ENCODE results near the gene TRAPPC13.
"Not testable (repeated sequence)": the region's sequence is repeated elsewhere in the genome, so short reads cannot be mapped to it uniquely, and the experiment has no call there.

TRAPPC13 gene, protein sequence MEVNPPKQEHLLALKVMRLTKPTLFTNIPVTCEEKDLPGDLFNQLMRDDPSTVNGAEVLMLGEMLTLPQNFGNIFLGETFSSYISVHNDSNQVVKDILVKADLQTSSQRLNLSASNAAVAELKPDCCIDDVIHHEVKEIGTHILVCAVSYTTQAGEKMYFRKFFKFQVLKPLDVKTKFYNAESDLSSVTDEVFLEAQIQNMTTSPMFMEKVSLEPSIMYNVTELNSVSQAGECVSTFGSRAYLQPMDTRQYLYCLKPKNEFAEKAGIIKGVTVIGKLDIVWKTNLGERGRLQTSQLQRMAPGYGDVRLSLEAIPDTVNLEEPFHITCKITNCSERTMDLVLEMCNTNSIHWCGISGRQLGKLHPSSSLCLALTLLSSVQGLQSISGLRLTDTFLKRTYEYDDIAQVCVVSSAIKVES

DNA sequence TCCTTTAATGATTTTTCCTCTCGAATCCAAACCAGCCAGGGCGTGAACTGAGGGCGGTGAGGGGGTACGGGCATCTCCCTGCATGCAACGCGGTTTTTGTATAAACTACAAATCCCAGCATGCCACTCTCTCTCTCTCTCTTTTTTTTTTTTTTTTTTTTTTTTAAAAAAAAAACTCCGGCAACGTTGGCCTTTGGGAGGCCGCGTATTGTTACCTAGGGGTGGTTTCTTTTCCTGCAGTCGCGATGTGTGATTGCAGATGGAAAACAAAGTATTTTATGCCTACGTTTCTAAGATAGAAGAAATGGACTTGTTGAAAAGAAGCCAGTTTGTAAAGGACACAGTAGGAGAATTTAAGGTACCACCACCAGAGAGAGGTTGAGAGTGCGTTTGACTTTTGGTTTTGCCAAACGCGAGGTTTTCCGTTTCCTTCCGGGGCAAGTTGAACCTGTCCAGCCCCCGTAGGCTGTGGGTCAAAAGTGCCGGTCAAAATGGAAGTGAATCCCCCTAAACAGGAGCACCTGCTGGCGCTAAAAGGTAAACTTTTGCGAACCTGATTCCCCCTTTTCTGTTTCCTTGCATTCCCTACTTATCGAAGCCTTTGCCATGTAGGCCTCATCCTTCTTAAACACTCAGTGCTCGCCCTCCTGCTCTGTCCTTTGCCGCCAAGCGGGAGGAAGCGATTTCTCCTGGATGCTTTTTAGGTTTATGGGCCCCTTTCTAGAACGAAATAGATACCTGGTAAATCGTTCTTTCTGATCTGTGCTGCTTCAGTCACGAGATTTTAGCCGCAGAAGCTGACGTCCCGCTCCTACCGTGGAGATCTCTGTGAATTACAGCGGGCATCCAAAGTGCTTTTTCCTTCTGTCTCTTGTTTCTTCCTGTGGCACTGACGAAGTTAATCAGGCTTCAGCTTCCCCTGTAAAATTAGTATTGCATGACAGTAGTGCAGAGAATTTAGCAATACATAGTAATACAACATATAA lies at the start of gene TRAPPC13, which contains the start of gene SHLD3:
Gene TRAPPC13 (plus strand): TSS at position 457 of the 985 bp plus-strand sequence. CDS start 34 bp downstream, at position 491.
Gene SHLD3 (plus strand): TSS at position 457 of the 985 bp plus-strand sequence. CDS start 4,561 bp downstream, outside the sequence.
- Histone ChIP-seq H3K9me2 (replicated peaks; ENCODE audit: control insufficient read depth, low read length) (no peaks in the 10 kb centered on the region), H3K4me2 (ENCODE audit: low read length) (peak within 1 kb of the TSS; percentile 86), H3F3A (ENCODE audit: control insufficient read depth, insufficient read depth) (no peaks in the 10 kb centered on the region), H3K79me2 (ENCODE audit: control insufficient read depth, low read length) (peaks cover 80% of the 10 kb centered on the region), H4K20me1 (ENCODE audit: control insufficient read depth, insufficient read depth, low read depth, low read length) (no peaks in the 10 kb centered on the region), H3K4me1 (ENCODE audit: control insufficient read depth, low read length) (peaks cover 22% of the 10 kb centered on the region), H3K27ac (ENCODE audit: low read depth, low read length) (peak within 1 kb of the TSS; percentile 73), H3K4me3 (ENCODE audit: low read length) (peak within 1 kb of the TSS; percentile 87), H3K36me3 (ENCODE audit: control insufficient read depth, low read length) (peaks cover 5% of the 10 kb centered on the region), H3K9me3 (ENCODE audit: control insufficient read depth, insufficient read depth, low read length) (no peaks in the 10 kb centered on the region), H3K27me3 (ENCODE audit: control insufficient read depth, low read length) (no peaks in the 10 kb centered on the region)
- TF ChIP-seq, protein P1, sequence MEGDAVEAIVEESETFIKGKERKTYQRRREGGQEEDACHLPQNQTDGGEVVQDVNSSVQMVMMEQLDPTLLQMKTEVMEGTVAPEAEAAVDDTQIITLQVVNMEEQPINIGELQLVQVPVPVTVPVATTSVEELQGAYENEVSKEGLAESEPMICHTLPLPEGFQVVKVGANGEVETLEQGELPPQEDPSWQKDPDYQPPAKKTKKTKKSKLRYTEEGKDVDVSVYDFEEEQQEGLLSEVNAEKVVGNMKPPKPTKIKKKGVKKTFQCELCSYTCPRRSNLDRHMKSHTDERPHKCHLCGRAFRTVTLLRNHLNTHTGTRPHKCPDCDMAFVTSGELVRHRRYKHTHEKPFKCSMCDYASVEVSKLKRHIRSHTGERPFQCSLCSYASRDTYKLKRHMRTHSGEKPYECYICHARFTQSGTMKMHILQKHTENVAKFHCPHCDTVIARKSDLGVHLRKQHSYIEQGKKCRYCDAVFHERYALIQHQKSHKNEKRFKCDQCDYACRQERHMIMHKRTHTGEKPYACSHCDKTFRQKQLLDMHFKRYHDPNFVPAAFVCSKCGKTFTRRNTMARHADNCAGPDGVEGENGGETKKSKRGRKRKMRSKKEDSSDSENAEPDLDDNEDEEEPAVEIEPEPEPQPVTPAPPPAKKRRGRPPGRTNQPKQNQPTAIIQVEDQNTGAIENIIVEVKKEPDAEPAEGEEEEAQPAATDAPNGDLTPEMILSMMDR (IDR thresholded peaks at IDR 0.05; ENCODE audit: low read depth, low read length, poor library complexity, severe bottlenecking), result no peak
- TF ChIP-seq EZH2phosphoT487 (IDR thresholded peaks at IDR 0.05; ENCODE audit: borderline replicate concordance, low read length), result no peak

DNA sequence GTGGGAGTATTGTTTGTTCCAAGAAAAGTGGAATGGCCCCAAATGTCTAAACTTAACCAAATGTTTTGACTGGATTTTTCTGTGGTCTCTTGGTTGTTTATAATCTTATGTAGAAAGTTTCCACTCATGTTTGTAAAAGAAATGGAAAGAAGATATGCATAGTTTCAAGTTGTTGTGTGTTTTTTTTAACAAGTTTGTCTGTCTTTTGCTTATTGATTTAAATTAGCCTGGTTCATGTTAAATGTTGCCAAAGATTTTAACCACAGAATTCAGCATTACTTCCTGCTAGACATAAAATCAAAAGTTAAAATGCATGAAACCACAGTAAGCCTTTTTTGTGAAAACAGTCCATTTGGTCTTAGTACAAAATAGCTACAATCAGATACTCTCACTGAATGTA lies 47.7 kb upstream of the TRAPPC13 start:
- Histone ChIP-seq H4K20me1 (ENCODE audit: control insufficient read depth, insufficient read depth, low read depth, low read length) (no peaks in the 10 kb centered on the region), H3K4me1 (ENCODE audit: control insufficient read depth, low read length) (no peaks in the 10 kb centered on the region), H3K4me2 (ENCODE audit: low read length) (no peak overlapping the region), H3K9me3 (ENCODE audit: control insufficient read depth, insufficient read depth, low read length) (no peaks in the 10 kb centered on the region), H3F3A (ENCODE audit: control insufficient read depth, insufficient read depth) (no peaks in the 10 kb centered on the region), H3K27me3 (ENCODE audit: control insufficient read depth, low read length) (no peaks in the 10 kb centered on the region), H3K79me2 (ENCODE audit: control insufficient read depth, low read length) (peaks cover 9% of the 10 kb centered on the region; the same call in 1 of the 2 replicates), H3K9me2 (replicated peaks; ENCODE audit: control insufficient read depth, low read length) (no peaks in the 10 kb centered on the region), H3K4me3 (ENCODE audit: low read length) (no peak overlapping the region), H3K27ac (ENCODE audit: low read depth, low read length) (no peak overlapping the region), H3K36me3 (ENCODE audit: control insufficient read depth, low read length) (peaks cover 76% of the 10 kb centered on the region)
- TF ChIP-seq, protein P1 (IDR thresholded peaks at IDR 0.05; ENCODE audit: low read depth, low read length, poor library complexity, severe bottlenecking), result no peak
- TF ChIP-seq EZH2phosphoT487 (IDR thresholded peaks at IDR 0.05; ENCODE audit: borderline replicate concordance, low read length), result no peak

DNA sequence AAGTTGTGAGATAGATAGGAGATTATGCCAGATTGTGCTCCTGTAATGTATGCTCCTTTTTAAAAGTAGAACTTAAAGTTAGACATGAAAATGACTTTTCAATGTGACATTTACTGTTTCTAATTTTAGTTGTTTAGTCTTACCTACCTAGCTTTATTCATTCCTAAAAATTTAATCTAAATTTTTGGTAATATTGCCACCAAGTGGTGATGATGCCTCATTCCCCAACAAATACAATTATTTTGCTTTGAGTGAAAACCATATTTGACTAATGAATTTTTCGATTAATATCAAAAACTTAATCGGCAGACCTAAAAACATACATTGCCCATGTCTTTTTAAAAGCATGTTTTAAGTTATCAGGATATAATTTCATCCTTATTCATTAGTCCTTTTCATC lies 36.1 kb upstream of the TRAPPC13 start:
- Histone ChIP-seq H3K4me2 (ENCODE audit: low read length) (no peak overlapping the region), H3K27me3 (ENCODE audit: control insufficient read depth, low read length) (no peaks in the 10 kb centered on the region), H3K9me2 (replicated peaks; ENCODE audit: control insufficient read depth, low read length) (no peaks in the 10 kb centered on the region), H3K79me2 (ENCODE audit: control insufficient read depth, low read length) (no peaks in the 10 kb centered on the region), H3K4me1 (ENCODE audit: control insufficient read depth, low read length) (no peaks in the 10 kb centered on the region), H3F3A (ENCODE audit: control insufficient read depth, insufficient read depth) (peaks cover 12% of the 10 kb centered on the region; the same call in 1 of the 2 replicates), H3K9me3 (ENCODE audit: control insufficient read depth, insufficient read depth, low read length) (no peaks in the 10 kb centered on the region), H3K36me3 (ENCODE audit: control insufficient read depth, low read length) (peaks cover 69% of the 10 kb centered on the region), H3K4me3 (ENCODE audit: low read length) (no peak overlapping the region), H4K20me1 (ENCODE audit: control insufficient read depth, insufficient read depth, low read depth, low read length) (no peaks in the 10 kb centered on the region), H3K27ac (ENCODE audit: low read depth, low read length) (no peak overlapping the region)
- TF ChIP-seq EZH2phosphoT487 (IDR thresholded peaks at IDR 0.05; ENCODE audit: borderline replicate concordance, low read length), result no peak
- TF ChIP-seq, protein P1 (IDR thresholded peaks at IDR 0.05; ENCODE audit: low read depth, low read length, poor library complexity, severe bottlenecking), result no peak

GRCh38 chr5:65601761-65602160 lies 23.1 kb upstream of the TRAPPC13 start:
- H3K4me3 ChIP-seq (ENCODE audit: low read length); H3K9me3 ChIP-seq (ENCODE audit: control insufficient read depth, insufficient read depth, low read length); H4K20me1 ChIP-seq (ENCODE audit: control insufficient read depth, insufficient read depth, low read depth, low read length); H3K27ac ChIP-seq (ENCODE audit: low read depth, low read length); H3K4me1 ChIP-seq (ENCODE audit: control insufficient read depth, low read length); H3K4me2 ChIP-seq (ENCODE audit: low read length); H3K79me2 ChIP-seq (ENCODE audit: control insufficient read depth, low read length); H3F3A ChIP-seq (ENCODE audit: control insufficient read depth, insufficient read depth); H3K9me2 ChIP-seq (replicated peaks; ENCODE audit: control insufficient read depth, low read length); H3K27me3 ChIP-seq (ENCODE audit: control insufficient read depth, low read length): not testable (repeated sequence)
- peaks cover 53% of the 10 kb centered on the region for H3K36me3 ChIP-seq (ENCODE audit: control insufficient read depth, low read length)
